Sciatic nerve (tissue), 2 donors: ENCODE data around the gene SCTR. TPM values are rescaled to one million over a fixed set of nuclear protein-coding genes. Genes with fewer than 3 reads are reported as not detected.

Source experiments
- ATAC-seq: fragments of 200-7000 bp; cut with Tn5 transposase; one replicate; pipeline ENCODE4 v1.9.1; 2020; ENCODE audit warnings: mild to moderate bottlenecking, moderate library complexity
- DNase-seq: peaks from one replicate; pipeline ENCODE4 v3.0.0-alpha.2; 2020; ENCODE audit warnings: low spot score
- intact Hi-C: fragments of 100-400 bp; cut with DNase I; formaldehyde crosslinking; loops from one replicate; pipeline ENCODE4 v1.14.2; 2022
- total RNA-seq: library from RNA; stranded (reverse); fragmentation: NEBNext Ultra II Directional; extraction: Animal tissue kit (Norgen Biotek cat#: 25700); gene quantifications from one replicate; pipeline ENCODE4 v1.2.1, GENCODE V29; 2021
- donor health status: DM: no; HTN: no; CAD: no.
- donor health status: DM: no; HTN: no; CAD: no.

The SCTR gene
- total RNA-seq, 1 donor from 2014 or later: not detected

GRCh38 chr2:119462574-119462973 lies 61.7 kb downstream of the SCTR start:
- DNase-seq (no peak), ATAC-seq (no peak)
- intact Hi-C loops: no loop called here

DNA sequence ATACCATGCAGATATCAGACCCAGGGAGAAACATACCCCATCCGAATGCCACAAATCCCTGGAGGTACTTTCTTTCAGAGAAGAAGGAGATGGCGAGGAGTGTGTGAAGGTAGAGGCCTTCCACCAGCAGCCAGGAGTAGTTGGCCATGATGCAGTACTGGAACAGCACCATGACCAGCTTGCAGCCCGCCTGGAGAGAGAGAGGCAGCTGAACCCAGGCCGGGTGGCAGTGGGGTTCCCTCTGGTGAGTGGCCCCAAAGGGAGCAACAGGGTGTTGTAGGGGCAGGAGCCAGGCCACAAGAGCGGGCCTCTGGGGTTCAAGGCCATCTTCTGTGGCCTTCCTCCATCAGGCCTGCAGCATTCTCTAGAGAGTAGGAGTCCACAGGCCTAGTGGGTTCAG lies 62.5 kb downstream of the SCTR start:
- no peak for ATAC-seq
- intact Hi-C loops: no loop called here
- no peak for DNase-seq

- DNase-seq (no peak), ATAC-seq (no peak)
- intact Hi-C loops: no loop called here
Measured at GRCh38 chr2:119460076-119460475, 64.2 kb downstream of the SCTR start.

GRCh38 chr2:119455066-119455718 lies 69.1 kb downstream of the SCTR start:
- intact Hi-C loops: no loop called here
- no peak for ATAC-seq
- no peak for DNase-seq

DNA sequence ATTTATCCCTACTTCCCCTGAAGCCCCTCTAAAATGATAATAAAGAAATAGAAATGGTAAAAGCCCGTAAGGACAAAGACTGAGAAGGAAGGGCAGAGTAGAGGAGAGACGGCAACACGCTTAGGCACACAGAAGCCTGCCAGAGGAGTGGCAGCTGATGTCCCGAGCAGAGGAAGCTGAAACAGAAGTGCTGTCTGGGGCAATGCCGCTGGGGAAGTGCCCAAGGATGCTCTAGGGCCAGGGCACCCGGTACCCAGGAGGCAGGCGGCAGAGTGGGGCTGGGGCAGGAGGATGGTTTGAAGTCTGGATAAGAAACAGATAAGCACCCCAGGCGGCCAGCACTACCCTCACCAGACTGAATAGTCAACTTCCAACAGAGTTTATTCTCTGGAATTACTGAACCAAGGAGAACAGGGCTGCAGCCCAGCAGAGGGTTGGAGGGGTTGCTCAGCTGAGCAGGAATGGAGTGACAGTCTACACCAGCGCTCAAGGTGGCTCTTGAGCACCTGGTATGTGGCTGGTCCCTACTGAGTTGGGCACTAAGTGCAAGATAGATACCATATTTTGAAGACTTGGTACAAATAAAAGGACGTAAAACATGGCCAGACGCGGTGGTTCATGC lies 70.2 kb downstream of the SCTR start:
- ATAC-seq (no peak), DNase-seq (no peak)
- intact Hi-C loops: no loop called here

DNA sequence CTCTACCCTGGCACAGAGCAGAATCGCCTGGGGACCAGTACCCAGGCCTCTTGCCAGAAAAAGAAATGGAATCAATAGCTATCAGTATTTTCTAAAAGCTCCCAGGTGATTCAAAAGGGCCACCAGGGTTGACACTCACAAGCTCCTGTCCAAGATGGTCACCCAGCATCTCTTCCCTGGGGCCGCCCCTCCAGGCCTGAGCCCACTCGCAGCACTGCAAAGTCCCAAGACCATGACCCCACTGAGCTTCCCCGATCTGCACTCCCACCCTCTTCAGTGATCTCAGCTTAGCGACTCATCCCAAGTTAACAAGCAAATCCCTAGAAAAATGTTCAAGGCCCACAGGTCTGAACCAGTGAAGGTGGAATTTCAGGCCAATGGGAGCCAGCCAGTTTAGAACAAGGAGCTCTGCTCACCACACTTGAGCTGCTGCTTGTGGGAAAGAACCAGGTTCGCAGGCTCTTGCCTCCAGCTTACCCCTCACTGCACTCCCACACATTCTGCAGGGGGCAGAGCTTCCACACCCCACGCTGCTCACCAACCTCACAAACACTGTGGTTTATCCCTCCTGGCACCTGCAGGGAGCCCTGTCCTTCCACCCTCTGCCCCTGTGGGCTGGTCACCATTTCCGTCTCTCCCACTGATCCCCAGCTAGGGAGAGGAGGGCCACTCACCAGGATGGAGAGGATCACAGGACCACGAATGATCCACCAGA lies 72.8 kb downstream of the SCTR start:
- no peak for ATAC-seq
- intact Hi-C loops: no loop called here
- DNase-seq: no peak

DNA sequence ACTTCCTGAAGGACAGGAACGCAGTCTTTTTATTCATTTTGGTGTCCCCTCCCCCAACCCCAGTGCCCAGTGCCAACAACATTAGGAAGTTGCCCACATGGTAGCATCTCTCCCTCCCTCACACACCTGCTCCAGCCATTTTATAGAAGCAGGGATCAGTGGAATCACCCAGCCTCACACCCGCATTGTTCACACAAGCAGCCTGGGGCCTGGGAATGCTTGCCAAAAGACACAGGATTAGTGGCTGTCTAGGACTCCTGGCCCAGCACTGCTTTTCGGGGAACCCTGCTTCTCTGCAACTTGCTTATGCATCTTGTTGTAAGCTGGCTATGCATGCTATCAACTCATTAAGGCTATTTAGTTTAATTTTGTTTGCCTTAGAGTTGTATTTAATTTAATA lies 74.8 kb downstream of the SCTR start:
- ATAC-seq: no peak
- no peak for DNase-seq
- intact Hi-C loops: no loop called here

DNA sequence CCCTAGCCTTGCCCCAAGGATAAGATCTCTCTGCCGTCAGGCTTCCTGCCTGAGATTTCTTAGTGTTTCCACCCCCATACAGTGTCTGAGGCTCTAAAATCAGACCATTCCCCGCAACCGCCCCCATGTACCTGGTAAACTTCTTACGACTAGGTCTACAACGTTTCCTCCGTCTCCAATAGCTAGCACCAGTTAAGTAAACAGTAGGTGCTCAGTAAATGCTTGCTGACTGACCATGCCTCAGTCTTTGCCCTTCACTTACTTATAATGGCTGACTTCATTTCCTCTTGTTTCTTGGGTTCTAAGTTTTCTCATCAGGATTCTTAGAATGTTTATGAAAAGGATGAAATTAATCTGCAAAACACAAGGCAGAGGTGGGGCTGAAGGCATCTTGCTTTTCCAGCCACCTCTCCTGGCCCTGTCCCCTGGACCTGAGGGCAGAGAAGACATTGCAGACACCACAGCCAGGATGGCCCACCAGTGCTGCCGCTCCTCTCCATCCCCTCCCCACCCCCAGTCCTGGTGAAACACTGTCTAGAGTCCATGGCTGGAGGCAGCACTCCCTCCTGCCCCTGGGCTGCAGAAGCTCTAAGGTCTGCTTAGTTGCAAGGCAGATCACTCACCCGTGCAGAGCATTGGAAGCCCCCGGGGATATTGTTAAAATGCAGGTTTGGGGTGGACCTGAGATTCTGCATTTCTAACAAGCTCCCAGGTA lies 75.7 kb downstream of the SCTR start:
- ATAC-seq (no peak), DNase-seq (no peak)
- intact Hi-C loops: no loop called here

GRCh38 chr2:119446037-119446436 lies 78.2 kb downstream of the SCTR start:
- ATAC-seq (no peak), DNase-seq (no peak)
- intact Hi-C loops: no loop called here

DNA sequence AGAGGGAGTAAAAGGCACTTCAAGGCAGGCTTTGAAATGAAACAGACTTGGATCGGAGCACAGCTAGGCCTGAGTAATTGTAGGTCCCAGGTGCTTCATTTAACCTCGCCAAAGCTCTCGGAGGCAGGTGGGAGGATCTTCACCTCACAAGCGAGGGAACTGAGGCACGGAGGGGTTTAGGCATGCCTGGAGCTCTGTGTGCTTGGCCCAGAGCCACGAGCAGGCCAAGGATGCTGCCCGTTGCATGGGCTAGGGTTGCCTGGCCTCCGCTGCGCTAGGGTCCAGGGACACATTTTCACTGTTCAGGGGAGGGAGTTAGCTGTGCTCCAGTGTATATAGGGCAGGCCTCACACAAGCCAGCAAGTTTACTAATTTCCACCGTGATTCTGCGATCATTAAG lies 81.4 kb downstream of the SCTR start:
- intact Hi-C loops: no loop called here

DNA sequence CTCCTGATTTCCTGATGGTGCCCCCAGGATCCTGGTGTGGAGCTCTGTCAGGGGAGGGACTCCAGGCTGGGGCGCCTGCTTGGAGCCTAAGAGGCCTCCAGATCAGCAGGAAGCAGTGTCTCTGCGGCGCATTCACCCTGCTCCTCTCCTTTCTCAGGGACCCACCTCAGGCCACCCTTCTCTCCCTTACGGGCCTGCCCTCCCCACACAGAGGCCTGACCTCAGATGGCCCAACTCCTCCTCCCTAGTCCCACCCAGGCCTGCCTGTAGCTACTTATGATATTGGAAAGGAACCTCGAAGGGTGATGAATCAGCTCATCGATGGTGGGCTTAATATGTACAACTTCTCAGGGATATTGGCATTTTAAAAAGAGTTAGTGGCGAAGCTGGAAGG lies 82.1 kb downstream of the SCTR start:
- DNase-seq: no peak

More for the DNA sequence above, 81.4 kb downstream of the SCTR start:
- ATAC-seq (no peak), DNase-seq (no peak)

DNA sequence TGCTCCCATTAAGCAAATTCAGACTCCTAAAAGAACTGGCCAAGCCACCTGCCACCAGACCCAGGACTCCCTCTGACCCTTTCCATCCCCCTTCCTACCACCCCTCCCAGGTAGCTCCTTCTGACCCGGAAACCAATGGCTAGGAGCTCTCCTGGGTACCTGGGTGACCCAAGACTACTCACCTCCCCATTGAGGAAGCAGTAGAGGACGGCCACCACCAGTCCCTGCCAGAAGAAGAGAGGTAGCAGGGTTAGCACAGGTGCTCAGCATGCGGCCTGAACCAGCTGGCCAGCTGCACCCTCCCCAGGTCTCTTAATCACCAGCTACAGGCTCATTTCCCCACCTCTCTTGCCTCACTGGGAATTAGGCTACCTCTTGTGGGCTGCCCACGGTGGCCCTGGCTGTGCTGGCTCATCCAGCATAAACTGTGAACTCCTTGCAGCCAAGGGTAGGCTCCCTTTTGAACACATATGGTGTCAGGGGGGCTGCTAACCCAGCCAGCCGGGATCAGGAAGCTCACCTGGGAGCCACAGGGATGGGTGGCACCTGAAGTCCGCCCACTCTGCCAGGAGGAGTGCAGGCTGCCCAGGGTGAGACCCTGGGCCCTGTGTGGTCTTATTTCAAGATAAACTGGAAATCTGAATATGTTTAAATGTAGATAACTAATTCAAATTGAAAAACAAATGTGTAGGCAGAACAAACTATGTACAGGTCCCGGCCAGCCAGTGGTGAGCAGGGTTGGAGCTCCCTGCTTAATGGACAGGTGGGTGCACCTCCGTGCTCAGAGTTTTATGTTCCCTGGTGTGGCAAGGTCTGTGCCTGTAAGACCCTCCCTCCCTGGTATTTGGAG lies 82.7 kb downstream of the SCTR start:
- no peak for DNase-seq
- no peak for ATAC-seq
- intact Hi-C loops: no loop called here

More for the DNA sequence above, 82.1 kb downstream of the SCTR start:
- no peak for ATAC-seq
- intact Hi-C loops: no loop called here

GRCh38 chr2:119440873-119441272 lies 83.4 kb downstream of the SCTR start:
- DNase-seq (no peak), ATAC-seq (no peak)
- intact Hi-C loops: no loop called here

DNA sequence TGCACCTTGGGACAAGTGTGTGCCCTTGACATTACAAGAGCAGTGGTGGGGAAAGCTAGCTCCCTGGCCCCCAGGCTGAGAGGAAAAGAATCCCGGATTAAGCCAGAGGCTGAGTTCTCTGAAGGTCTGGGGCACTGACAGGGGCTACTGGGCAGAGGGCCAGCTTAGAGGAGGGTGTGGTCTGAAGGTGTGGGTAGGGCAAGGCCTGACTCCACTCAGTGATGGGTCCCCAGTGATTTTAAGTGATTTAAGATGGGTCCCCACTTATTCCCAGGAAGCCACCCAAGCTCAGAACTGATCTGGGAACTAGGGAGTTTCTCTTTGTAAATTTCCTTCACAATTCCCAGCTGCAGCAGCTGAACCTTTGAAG lies 83.8 kb downstream of the SCTR start:
- ATAC-seq (no peak), DNase-seq (no peak)
- intact Hi-C loops: no loop called here

DNA sequence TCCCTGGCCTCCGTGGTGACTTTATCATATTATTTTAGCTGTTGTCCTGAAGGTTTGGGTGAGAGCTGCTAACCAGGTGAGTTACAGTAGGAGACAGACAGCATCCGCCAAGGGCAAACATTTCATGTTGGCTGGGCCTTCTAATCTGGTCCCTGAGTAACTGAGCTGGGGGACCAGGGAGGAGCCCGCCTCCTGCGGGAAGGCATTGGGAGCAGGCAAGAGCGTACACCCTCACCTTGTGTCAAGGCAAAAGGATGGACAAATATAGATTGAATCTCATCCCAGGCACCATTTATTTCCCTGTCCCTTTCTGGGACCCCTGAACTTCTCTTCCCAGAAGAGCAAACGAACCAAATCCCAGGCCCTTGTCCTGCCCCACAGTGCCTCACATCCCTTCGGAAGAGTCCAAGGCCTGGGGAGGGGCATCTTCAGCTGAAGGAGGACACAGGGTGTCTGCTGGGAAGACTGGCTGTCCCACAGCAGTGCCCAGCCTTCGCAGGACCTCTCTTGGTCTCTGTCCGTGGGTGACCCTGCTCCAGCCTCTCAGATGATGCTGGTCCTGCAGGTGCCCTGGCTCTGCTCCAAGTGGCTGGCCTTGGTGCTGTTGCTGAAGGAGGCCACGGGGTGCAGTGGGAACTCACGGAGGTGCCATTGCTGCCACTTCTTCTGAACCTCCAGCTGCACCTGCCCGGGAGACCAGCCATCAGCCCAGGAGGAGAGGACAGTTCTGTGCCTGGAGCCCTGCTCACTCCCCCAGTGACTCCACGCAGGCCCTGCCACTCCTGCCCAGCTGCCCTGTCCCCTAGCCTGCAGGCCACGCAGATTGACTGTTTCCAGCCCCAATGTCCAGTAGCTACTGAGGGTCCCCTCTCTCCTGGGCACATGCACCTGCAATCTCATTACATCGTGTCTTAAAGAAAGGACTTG lies 84.4 kb downstream of the SCTR start:
- ATAC-seq (no peak), DNase-seq (no peak)
- intact Hi-C loops: no loop called here

- intact Hi-C loops: no loop called here
Measured at GRCh38 chr2:119438726-119439284, 85.5 kb downstream of the SCTR start.

DNA sequence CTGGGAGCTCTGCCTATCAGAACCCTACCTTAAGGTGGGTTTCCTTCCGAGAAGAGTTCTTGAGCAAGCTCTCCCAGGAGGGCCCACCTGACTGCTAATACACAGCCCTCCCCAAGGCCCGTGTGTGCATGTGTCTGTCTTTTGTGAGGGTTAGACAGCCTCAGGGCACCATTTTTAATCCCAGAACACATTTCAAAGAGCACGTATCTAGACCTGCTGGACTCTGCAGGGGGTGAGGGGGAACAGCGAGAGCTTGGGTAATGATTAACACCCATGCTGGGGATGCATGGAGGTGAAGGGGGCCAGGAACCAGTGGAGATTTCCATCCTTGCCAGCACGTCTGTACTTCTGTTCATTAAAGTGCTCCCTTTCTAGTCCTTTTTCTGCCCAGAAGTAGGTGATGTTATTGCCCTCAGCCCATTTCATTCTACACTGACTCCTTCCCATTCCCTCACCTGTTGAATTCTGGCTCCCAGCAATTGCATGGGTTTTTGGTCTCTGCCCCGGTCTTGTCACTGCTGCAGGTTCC lies 86.1 kb downstream of the SCTR start:
- no peak for DNase-seq
- intact Hi-C loops: no loop called here

More at GRCh38 chr2:119438726-119439284, 85.5 kb downstream of the SCTR start:
- DNase-seq (no peak), ATAC-seq (no peak)

More for the DNA sequence above, 86.1 kb downstream of the SCTR start:
- no peak for ATAC-seq
